ENCODE data around the gene SHROOM3.

The SHROOM3 gene

GRCh38 chr4:76622717-76623116 is 187.7 kb downstream of the SHROOM3 start:
- DNase-seq (ENCODE audit: low read depth in 1 of 2, low spot score in 1 of 2) = no peak

DNA sequence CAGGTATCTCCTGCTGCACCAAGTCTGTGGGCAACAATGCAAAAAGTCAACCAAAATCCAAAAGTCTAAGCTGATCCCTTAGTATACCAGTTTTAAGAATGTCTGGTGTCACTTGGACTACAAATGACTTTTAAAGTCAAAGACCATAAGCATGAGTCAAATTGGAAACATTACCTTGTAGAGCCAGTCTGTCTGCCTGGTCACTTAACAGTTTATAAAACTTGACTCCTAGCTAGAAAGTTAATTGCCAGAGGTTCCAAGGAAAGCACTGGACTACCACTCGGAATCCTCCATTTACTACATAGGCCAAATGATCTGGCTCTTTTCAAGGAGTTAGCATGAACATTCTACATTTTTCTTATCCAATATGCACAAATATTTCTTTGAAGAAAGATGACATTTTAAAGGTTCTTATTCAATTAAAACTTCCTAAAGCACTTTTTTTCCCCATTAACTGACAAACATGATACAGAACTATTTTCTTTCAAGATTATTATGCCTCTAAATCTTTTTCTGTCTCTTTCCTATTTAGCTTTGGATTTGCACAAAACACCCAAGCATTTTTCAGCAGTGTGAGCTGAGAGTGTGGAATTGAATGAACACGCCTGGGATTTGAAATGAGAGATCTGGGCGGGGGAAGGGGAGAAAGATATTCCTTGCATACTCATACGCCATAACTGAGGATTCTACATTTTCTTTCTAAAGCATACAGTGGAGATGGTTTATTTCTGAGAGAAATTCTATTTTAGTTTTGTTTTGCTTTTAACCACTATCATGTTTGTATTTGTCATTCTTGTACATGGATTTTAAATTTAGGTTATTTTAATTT is 188.4 kb downstream of the SHROOM3 start:
- DNase-seq (ENCODE audit: low read depth in 1 of 2, low spot score in 1 of 2) = no peak

DNA sequence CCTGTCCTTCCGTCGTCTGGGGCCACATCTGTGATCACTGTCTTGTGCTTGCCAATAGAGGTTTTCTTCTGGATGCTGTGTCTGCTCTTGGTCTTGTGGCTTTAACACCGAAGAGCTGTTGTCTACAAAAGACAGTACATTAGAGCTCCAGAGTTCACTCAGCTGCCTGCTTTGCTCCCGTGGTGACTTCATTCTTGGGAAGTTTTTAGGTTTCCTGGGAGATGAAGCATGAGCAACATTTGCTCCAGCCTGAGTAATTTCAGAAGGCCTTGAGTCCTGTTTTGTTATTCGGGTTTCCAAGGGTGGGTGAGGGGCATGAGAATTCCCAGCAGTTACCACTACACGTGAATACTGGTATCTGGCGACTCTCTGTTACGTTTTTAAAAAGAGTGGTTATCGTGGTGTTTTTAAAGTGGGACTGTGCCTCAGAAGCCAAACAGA is 189.2 kb downstream of the SHROOM3 start:
- DNase-seq (ENCODE audit: low read depth in 1 of 2, low spot score in 1 of 2) = no peak

GRCh38 chr4:76624931-76625715 is 190.1 kb downstream of the SHROOM3 start:
- DNase-seq (ENCODE audit: low read depth in 1 of 2, low spot score in 1 of 2) = no peak

DNA sequence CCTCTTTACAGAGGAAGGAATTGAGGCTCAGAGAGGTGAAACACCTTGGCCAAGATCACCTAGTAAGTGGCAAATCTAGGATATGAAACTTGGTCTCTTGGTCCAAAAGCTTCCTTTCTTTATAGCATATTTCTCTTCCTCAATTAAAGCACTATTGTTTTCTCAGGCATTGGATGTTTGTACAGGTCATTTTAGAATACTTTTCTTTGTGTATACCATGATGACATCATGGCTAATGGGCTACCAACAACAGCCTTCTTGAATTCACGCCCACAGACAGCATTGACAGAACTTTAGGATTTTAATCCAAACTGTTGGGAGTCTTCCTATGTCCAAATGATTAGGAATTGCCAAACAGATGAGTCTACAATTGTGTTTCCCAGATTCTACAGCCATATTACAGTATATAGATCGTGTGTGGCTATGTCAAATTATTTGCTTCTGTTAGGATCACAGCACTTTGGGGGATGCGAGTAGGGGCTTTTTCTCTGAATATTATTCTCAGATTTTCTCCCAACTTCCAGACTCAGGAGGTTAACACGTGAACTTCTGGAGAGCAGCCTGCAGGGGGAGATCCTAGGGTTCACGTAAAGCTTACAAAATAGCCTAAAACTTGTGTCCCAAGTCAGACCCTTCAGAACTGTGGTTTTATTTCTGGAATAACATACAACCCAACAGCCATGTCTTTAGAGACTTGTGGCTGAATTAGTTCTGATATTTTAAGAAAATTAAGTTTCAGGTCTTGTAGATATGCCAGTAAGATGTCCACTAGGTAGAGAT is 191.8 kb downstream of the SHROOM3 start:
- DNase-seq (ENCODE audit: low read depth in 1 of 2, low spot score in 1 of 2) = no peak

- no peak for DNase-seq (ENCODE audit: low read depth in 1 of 2, low spot score in 1 of 2)
These were observed 193.2 kb downstream of the SHROOM3 start for GRCh38 chr4:76628251-76628650.

- no peak for DNase-seq (ENCODE audit: low read depth in 1 of 2, low spot score in 1 of 2)
These were observed 195.7 kb downstream of the SHROOM3 start for GRCh38 chr4:76630741-76631140.

DNA sequence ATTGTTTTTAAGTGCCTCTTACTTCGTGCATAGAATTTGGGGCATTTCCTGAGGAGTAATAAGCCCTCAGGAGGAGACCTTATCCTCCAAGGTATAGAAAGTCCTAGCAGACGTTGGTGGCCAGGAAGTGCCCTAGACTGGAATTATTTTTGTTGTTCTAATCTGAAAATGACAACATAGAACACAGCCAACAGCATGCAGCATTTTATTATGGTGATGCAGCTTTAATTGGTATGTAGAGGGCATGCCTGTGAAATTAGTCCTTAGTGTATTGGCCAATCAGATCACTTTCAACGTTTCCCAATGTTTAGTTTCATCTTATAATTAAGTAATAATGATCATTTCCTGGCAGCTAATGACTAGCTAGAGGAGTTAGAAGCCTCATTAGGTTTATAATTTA is 199.2 kb downstream of the SHROOM3 start:
- DNase-seq (ENCODE audit: low read depth in 1 of 2, low spot score in 1 of 2) = no peak

GRCh38 chr4:76637712-76638361 is 202.8 kb downstream of the SHROOM3 start:
- DNase-seq (ENCODE audit: low read depth in 1 of 2, low spot score in 1 of 2) = no peak

DNA sequence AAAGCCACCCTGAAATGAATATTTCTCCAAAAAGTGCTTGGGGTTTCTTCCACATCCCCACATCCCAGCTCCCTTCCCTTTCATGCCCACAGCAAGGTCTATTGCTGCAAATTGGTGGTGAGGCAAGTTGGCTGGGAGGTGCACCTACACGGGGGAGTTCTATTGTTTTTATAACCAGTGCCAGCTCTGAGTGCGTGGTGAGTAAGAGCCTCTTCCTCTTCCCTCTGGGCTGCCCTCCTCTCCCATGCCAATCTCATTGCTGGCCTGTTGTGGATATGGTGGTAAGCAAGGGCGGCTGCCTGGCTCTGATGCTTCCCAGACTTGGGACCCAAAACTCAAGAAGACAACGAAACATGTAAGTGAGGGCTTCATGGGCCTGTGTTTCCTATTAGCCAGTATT is 204.3 kb downstream of the SHROOM3 start:
- no peak for DNase-seq (ENCODE audit: low read depth in 1 of 2, low spot score in 1 of 2)

GRCh38 chr4:76640353-76640910 is 205.4 kb downstream of the SHROOM3 start:
- DNase-seq (ENCODE audit: low read depth in 1 of 2, low spot score in 1 of 2) = no peak

- no peak for DNase-seq (ENCODE audit: low read depth in 1 of 2, low spot score in 1 of 2)
These were observed 206.3 kb downstream of the SHROOM3 start for GRCh38 chr4:76641351-76641750.

- no peak for DNase-seq (ENCODE audit: low read depth in 1 of 2, low spot score in 1 of 2)
These were observed 206.7 kb downstream of the SHROOM3 start for GRCh38 chr4:76641758-76642157.

GRCh38 chr4:76644831-76645485 is 209.9 kb downstream of the SHROOM3 start:
- no peak for DNase-seq (ENCODE audit: low read depth in 1 of 2, low spot score in 1 of 2)

DNA sequence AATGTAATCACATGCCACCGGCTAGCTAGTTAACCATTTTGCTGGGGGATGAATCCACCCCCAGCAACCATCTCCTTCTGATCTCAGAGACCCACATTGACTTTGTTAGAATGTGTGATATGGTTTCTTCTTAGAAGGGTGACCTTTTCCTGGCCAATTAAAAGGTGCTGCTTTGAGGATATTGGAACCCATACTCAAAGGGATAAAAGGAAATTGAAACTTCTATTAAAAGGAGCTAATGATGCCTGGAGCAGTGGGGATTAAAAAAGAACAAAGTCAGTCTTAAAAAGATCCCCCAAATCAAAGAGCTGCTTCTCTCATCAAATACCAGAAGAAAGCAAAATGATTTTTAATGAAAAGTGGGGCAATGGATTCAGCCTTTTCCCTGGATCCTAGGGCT is 214.1 kb downstream of the SHROOM3 start:
- DNase-seq (ENCODE audit: low read depth in 1 of 2, low spot score in 1 of 2) = no peak

- DNase-seq (ENCODE audit: low read depth in 1 of 2, low spot score in 1 of 2) = no peak
These were observed 216.6 kb downstream of the SHROOM3 start for GRCh38 chr4:76651616-76652015.

GRCh38 chr4:76652389-76652788 is 217.4 kb downstream of the SHROOM3 start:
- no peak for DNase-seq (ENCODE audit: low read depth in 1 of 2, low spot score in 1 of 2)

DNA sequence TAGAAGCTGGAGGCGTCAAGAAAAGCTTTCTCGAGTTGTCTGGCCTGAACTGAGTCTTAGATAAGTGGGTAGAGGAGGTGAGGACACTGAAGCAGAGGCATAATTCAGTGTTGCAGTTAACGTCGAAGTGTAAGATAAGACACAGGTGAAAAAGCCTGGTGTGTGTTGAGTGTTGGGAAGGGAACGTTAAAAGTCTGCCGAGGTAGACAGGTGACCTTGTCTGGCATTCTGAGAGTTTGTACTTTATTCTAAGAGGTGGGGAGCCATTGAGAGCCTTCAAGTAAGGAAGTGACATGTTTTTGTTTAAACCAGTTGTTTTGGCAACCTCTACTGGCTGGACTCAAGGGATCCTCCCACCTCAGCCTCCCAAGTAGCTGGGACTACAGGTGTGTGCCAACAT is 219.1 kb downstream of the SHROOM3 start:
- DNase-seq (ENCODE audit: low read depth in 1 of 2, low spot score in 1 of 2) = no peak

DNA sequence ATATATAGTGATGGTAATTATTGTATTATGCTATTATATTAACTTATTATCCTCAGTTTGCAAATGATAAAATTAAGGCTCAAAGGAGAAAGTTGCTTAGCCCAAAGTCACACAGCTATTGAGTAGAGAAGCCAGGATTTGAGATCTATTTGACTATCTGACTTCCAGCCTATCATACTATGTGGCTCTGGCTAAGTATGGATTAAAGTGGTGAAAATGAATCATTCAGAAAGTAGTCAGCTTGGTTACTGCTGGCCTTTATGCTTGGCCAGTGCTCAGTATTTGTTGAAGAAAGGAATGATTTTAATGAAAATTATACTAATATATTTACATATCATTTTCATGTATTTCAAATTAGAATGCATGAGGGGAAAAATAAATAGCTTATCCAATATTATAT is 219.8 kb downstream of the SHROOM3 start:
- DNase-seq (ENCODE audit: low read depth in 1 of 2, low spot score in 1 of 2) = no peak

Data from activated CD4-positive, alpha-beta T cell treated with anti-CD3 and anti-CD28 coated beads, Interleukin-2, amount 50 U/mL, for 24 hours (primary cell).